B cell (primary cell): Measurements from ENCODE around the gene SPRY2. TPM values are rescaled to one million over a fixed set of nuclear protein-coding genes. Genes with fewer than 3 reads are reported as not detected.

Source experiments
- ATAC-seq: fragments of 200-7000 bp; cut with Tn5 transposase; one replicate; pipeline ENCODE4 v1.10.0; 2021; ENCODE audit warnings: low read depth, mild to moderate bottlenecking, moderate number of reproducible peaks, moderate library complexity
- CTCF ChIA-PET: fragments of 350-600 bp; sonication (Branson Sonifier 250); formaldehyde crosslinking; loops from one replicate; lab custom pipeline; 2021; ENCODE audit warnings: antibody characterized with exemption, inconsistent platforms; lab: Charles Lee
- POLR2A ChIA-PET: fragments of 350-600 bp; sonication (Branson Sonifier 250); formaldehyde crosslinking; loops from one replicate; lab custom pipeline; 2021; ENCODE audit warnings: antibody characterized with exemption; lab: Charles Lee
- DNase-seq: peaks from one replicate; pipeline ENCODE4 v3.0.0; 2013
- H2AFZ ChIP-seq: 2 replicates; pipeline ENCODE4 v1.6.1; 2012; ENCODE audit warnings: mild to moderate bottlenecking, low read depth, low read length; ENCODE audit not compliant: insufficient read depth, poor library complexity, severe bottlenecking
- H3K27ac ChIP-seq, 2 donors: 1 replicate in 1 of 2; 2 replicates in 1 of 2; pipeline ENCODE4 v1.5.1; 2012 to 2013; ENCODE audit warnings: low read length in 2 of 2, mild to moderate bottlenecking in 2 of 2, moderate library complexity in 1 of 2
- H3K27me3 ChIP-seq, 4 experiments: fragments of 200-600 bp in 1 of 4; sonication (generic) in 1 of 4; replicated peaks in 1 of 4; 1 replicate in 2 of 4; 2 replicates in 2 of 4; pipeline versions ENCODE4 v1.6.1 to v1.7.0; 2013 to 2016; ENCODE audit warnings: low read length in 3 of 4, mild to moderate bottlenecking in 2 of 4, mixed read lengths in 1 of 4, moderate library complexity in 1 of 4; ENCODE audit not compliant: insufficient read depth in 4 of 4, control insufficient read depth in 3 of 4; ENCODE audit errors: control extremely low read depth in 1 of 4
- H3K36me3 ChIP-seq, 2 experiments: replicated peaks in 1 of 2; 1 replicate in 1 of 2; 2 replicates in 1 of 2; pipeline versions ENCODE4 v1.6.1 to v1.7.1; 2013; ENCODE audit warnings: low read length in 1 of 2; ENCODE audit not compliant: insufficient read depth in 2 of 2, control insufficient read depth in 1 of 2; ENCODE audit errors: control extremely low read depth in 1 of 2, extremely low read depth in 1 of 2
- H3K4me1 ChIP-seq, 2 donors: fragments of 200-600 bp in 1 of 2; sonication (generic) in 1 of 2; 1 replicate in 1 of 2; 2 replicates in 1 of 2; pipeline versions ENCODE4 v1.5.1 to v1.6.1; 2013 to 2017; ENCODE audit warnings: low read length in 2 of 2; ENCODE audit not compliant: control insufficient read depth in 2 of 2, insufficient read depth in 2 of 2
- H3K4me2 ChIP-seq: replicated peaks from 2 replicates; pipeline ENCODE3; 2012; ENCODE audit warnings: mild to moderate bottlenecking, low read depth, low read length; ENCODE audit not compliant: poor library complexity, severe bottlenecking
- H3K4me3 ChIP-seq, 5 experiments: fragments of 200-600 bp in 1 of 5; sonication (generic) in 1 of 5; 1 replicate in 3 of 5; 2 replicates in 2 of 5; pipeline versions ENCODE4 v1.5.1 to v1.7.0; 2011 to 2016; ENCODE audit warnings: low read length in 4 of 5, mild to moderate bottlenecking in 4 of 5, low read depth in 2 of 5, control low read depth in 1 of 5, moderate library complexity in 1 of 5; ENCODE audit not compliant: insufficient read depth in 1 of 5; ENCODE audit errors: control extremely low read depth in 1 of 5, extremely low read depth in 1 of 5
- H3K79me2 ChIP-seq: fragments of 200-600 bp; sonication (generic); one replicate; pipeline ENCODE4 v1.6.0; 2016; ENCODE audit warnings: low read length; ENCODE audit not compliant: control insufficient read depth, insufficient read depth
- H3K9ac ChIP-seq: fragments of 200-600 bp; sonication (generic); 2 replicates; pipeline ENCODE4 v1.6.1; 2017; ENCODE audit warnings: mild to moderate bottlenecking, low read length, moderate library complexity
- H3K9me3 ChIP-seq, 3 donors: one replicate each; pipeline versions ENCODE4 v1.6.1 to v1.7.1; 2013; ENCODE audit warnings: low read length in 2 of 3; ENCODE audit not compliant: control insufficient read depth in 2 of 3, insufficient read depth in 1 of 3; ENCODE audit errors: control extremely low read depth in 1 of 3
- H4K20me1 ChIP-seq: 2 replicates; pipeline ENCODE4 v1.6.0; 2012; ENCODE audit warnings: mild to moderate bottlenecking, low read length; ENCODE audit not compliant: insufficient read depth, control insufficient read depth, poor library complexity, severe bottlenecking
- H3K27ac Mint-ChIP-seq: one replicate; pipeline ENCODE4 v1.8.0; 2021; ENCODE audit warnings: mixed read lengths
- H3K27me3 Mint-ChIP-seq: one replicate; pipeline ENCODE4 v1.8.0; 2021; ENCODE audit warnings: mixed read lengths
- H3K4me1 Mint-ChIP-seq: one replicate; pipeline ENCODE4 v1.8.0; 2021; ENCODE audit warnings: mixed read lengths
- H3K4me3 Mint-ChIP-seq: one replicate; pipeline ENCODE4 v1.8.0; 2021; ENCODE audit warnings: mixed read lengths
- H3K9me3 Mint-ChIP-seq: one replicate; pipeline ENCODE4 v1.8.0; 2022; ENCODE audit warnings: mixed read lengths; ENCODE audit not compliant: insufficient read depth
- EZH2 ChIP-seq: IDR thresholded peaks from 2 replicates; pipeline ENCODE4 v1.6.1; 2012; ENCODE audit warnings: borderline replicate concordance, low read depth, mild to moderate bottlenecking, moderate library complexity, low read length; ENCODE audit not compliant: insufficient read depth, poor library complexity, severe bottlenecking
- WGBS: methylation state at CpG from one replicate; pipeline ENCODE4 v1.1.5; 2013; ENCODE audit warnings: missing lambda C conversion rate; ENCODE audit not compliant: insufficient coverage; 5-methylcytosine and 5-hydroxymethylcytosine counted together
- intact Hi-C: fragments of 100-400 bp; cut with micrococcal nuclease; formaldehyde crosslinking; loops from one replicate; pipeline ENCODE4 v1.10.0; 2022
- polyA plus RNA-seq: library from polyadenylated mRNA; depleted of rRNA; stranded (reverse); fragments of >200 nt; gene quantifications from 2 replicates; pipeline ENCODE4 v1.2.3, GENCODE V29; 2012
- total RNA-seq, 2 donors: library from RNA; stranded (reverse); fragments of 120-200 nt in 1 of 2; gene quantifications; 1 replicate in 1 of 2; 2 replicates in 1 of 2; pipeline versions ENCODE4 v1.2.3 to v1.2.4, GENCODE V29; 2013 to 2022
- TF ChIP-seq, protein P1 (sequence below): fragments of 200-600 bp; IDR thresholded peaks from one replicate; pipeline ENCODE4 v1.8.0; 2022; ENCODE audit warnings: antibody characterized with exemption, mild to moderate bottlenecking

Gene SPRY2
- total and polyA plus RNA-seq, 2 donors (not counting 1 experiment from before 2014, with no cell fraction given), result 0.86 to 0.96 TPM

DNA sequence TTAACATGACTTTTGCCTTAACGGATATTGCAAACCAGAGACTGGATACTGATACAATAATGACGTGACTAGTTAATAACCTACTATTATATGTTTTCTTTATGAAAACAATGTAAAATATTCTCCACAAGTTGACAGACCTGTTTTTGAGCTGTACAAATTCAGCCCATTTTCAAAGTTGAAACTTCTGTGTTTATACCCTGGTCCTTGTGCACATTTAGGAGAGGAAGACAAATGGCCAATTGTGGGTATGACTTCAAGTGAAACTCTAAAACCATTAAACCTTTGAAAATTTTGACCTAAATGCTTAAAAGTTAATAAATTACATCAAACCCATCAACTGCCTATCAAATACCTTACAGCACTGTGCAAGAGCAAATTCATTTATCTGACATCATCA, 8.9 kb downstream of the SPRY2 start:
- Histone ChIP-seq H3K36me3 (no peaks in the 10 kb centered on the region), H3K27me3 (no peaks in the 10 kb centered on the region), H3K4me1 (no peaks in the 10 kb centered on the region), H3K9ac (no peak overlapping the region), H3K79me2 (no peaks in the 10 kb centered on the region), H4K20me1 (no peaks in the 10 kb centered on the region), H2AFZ (no peak overlapping the region), H3K27ac (no peak overlapping the region), H3K4me3 (no peak overlapping the region), H3K4me2 (no peak overlapping the region), H3K9me3 (no peaks in the 10 kb centered on the region)
- ChIA-PET CTCF (interaction anchor here (0.8 kb wide), 1 partner anchor 18 kb away, joined by 3 read pairs; no protein-coding TSS in a partner anchor), POLR2A (no interaction called here)
- H3K9me3 Mint-ChIP-seq, result no peaks in the 10 kb centered on the region
- ATAC-seq (no peak), DNase-seq (no peak)
- no peak overlapping the region for H3K4me3 Mint-ChIP-seq
- H3K27ac Mint-ChIP-seq, result no peak overlapping the region
- no CpG with 5 or more reads among the region's 2 CpGs for WGBS
- no peaks in the 10 kb centered on the region for H3K27me3 Mint-ChIP-seq
- no peaks in the 10 kb centered on the region for H3K4me1 Mint-ChIP-seq
- intact Hi-C loops, result no loop called here
- TF ChIP-seq, protein P1, sequence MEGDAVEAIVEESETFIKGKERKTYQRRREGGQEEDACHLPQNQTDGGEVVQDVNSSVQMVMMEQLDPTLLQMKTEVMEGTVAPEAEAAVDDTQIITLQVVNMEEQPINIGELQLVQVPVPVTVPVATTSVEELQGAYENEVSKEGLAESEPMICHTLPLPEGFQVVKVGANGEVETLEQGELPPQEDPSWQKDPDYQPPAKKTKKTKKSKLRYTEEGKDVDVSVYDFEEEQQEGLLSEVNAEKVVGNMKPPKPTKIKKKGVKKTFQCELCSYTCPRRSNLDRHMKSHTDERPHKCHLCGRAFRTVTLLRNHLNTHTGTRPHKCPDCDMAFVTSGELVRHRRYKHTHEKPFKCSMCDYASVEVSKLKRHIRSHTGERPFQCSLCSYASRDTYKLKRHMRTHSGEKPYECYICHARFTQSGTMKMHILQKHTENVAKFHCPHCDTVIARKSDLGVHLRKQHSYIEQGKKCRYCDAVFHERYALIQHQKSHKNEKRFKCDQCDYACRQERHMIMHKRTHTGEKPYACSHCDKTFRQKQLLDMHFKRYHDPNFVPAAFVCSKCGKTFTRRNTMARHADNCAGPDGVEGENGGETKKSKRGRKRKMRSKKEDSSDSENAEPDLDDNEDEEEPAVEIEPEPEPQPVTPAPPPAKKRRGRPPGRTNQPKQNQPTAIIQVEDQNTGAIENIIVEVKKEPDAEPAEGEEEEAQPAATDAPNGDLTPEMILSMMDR, result no peak
- TF ChIP-seq EZH2, result no peak

DNA sequence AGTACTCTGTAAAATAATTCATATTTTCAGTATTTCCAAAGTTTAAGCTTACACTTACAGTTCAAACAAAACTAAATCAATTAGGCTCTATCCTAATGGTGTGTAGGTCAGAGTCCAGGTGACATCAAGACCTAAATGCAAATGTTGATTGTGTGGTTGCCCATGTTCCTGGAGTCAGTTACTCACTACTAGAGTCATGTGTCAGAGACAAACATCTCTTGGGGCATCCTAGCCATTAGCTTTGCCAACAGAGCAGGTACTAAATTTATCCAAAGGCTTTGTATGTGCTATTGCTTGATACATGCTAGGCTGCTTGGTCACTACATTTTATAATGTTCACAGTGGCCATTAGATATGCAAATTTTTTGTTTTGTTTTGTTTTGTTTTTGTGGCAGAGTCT, 11.7 kb downstream of the SPRY2 start:
- no peaks in the 10 kb centered on the region for H3K27me3 Mint-ChIP-seq
- no peak overlapping the region for H3K9ac ChIP-seq
- H4K20me1 ChIP-seq, result no peaks in the 10 kb centered on the region
- H3K27me3 ChIP-seq, result no peaks in the 10 kb centered on the region
- ATAC-seq, result no peak
- no peaks in the 10 kb centered on the region for H3K36me3 ChIP-seq
- H3K4me3 Mint-ChIP-seq, result no peak overlapping the region
- no peaks in the 10 kb centered on the region for H3K4me1 ChIP-seq
- H3K9me3 Mint-ChIP-seq, result no peaks in the 10 kb centered on the region
- no peak overlapping the region for H3K27ac Mint-ChIP-seq
- no peak overlapping the region for H3K4me3 ChIP-seq
- ChIA-PET CTCF (no interaction called here), POLR2A (no interaction called here)
- no peaks in the 10 kb centered on the region for H3K9me3 ChIP-seq
- no peaks in the 10 kb centered on the region for H3K79me2 ChIP-seq
- no peak overlapping the region for H3K4me2 ChIP-seq
- no peak for DNase-seq
- intact Hi-C loops, result no loop called here
- H3K4me1 Mint-ChIP-seq, result no peaks in the 10 kb centered on the region
- no peak overlapping the region for H2AFZ ChIP-seq
- H3K27ac ChIP-seq, result no peak overlapping the region
- no peak for TF ChIP-seq EZH2
